ENCODE measurements around the gene SYT2.

The SYT2 gene

GRCh38 chr1:202677433-202677832 is 32.8 kb downstream of the SYT2 start:
- no peak for DNase-seq (ENCODE audit: low read depth)

GRCh38 chr1:202673531-202673930 is 36.7 kb downstream of the SYT2 start:
- no peak for DNase-seq (ENCODE audit: low read depth)

GRCh38 chr1:202671399-202671798 is 38.9 kb downstream of the SYT2 start:
- no peak for DNase-seq (ENCODE audit: low read depth)

GRCh38 chr1:202665417-202665816 is 44.8 kb downstream of the SYT2 start:
- DNase-seq (ENCODE audit: low read depth), result no peak

GRCh38 chr1:202664083-202664482 is 46.2 kb downstream of the SYT2 start:
- no peak for DNase-seq (ENCODE audit: low read depth)

GRCh38 chr1:202663131-202663530 is 47.1 kb downstream of the SYT2 start:
- no peak for DNase-seq (ENCODE audit: low read depth)

- DNase-seq (ENCODE audit: low read depth), result no peak
These were observed 48.2 kb downstream of the SYT2 start for GRCh38 chr1:202662081-202662480.

- DNase-seq (ENCODE audit: low read depth), result no peak
These were observed 49.0 kb downstream of the SYT2 start for GRCh38 chr1:202661136-202661845.

- DNase-seq (ENCODE audit: low read depth), result no peak
These were observed 50.3 kb downstream of the SYT2 start for GRCh38 chr1:202659974-202660373.

- DNase-seq (ENCODE audit: low read depth), result no peak
These were observed 50.7 kb downstream of the SYT2 start for GRCh38 chr1:202659541-202659940.

- no peak for DNase-seq (ENCODE audit: low read depth)
These were observed 51.5 kb downstream of the SYT2 start for GRCh38 chr1:202658769-202659168.

- no peak for DNase-seq (ENCODE audit: low read depth)
These were observed 51.9 kb downstream of the SYT2 start for GRCh38 chr1:202658251-202658759.

- no peak for DNase-seq (ENCODE audit: low read depth)
These were observed 53.2 kb downstream of the SYT2 start for GRCh38 chr1:202656951-202657646.

- no peak for DNase-seq (ENCODE audit: low read depth)
These were observed 54.2 kb downstream of the SYT2 start for GRCh38 chr1:202656057-202656456.

GRCh38 chr1:202654079-202654478 is 56.2 kb downstream of the SYT2 start:
- DNase-seq (ENCODE audit: low read depth), result no peak

- DNase-seq (ENCODE audit: low read depth), result no peak
These were observed 60.5 kb downstream of the SYT2 start for GRCh38 chr1:202649553-202650392.

- no peak for DNase-seq (ENCODE audit: low read depth)
These were observed 61.5 kb downstream of the SYT2 start for GRCh38 chr1:202648605-202649226.

GRCh38 chr1:202645097-202645476 is 65.2 kb downstream of the SYT2 start:
- no peak for DNase-seq (ENCODE audit: low read depth)

GRCh38 chr1:202644219-202645096 is 65.8 kb downstream of the SYT2 start:
- DNase-seq (ENCODE audit: low read depth), result no peak

- no peak for DNase-seq (ENCODE audit: low read depth)
These were observed 66.6 kb downstream of the SYT2 start for GRCh38 chr1:202643397-202644218.

Data from stimulated activated CD8-positive, alpha-beta memory T cell treated with anti-CD3 and anti-CD28 coated beads, Interleukin-7, amount 100 ng/mL, for 24 hours (primary cell).